ENCODE results near the gene METTL26. TPM values are rescaled to one million over a fixed set of nuclear protein-coding genes. Genes with fewer than 3 reads are reported as not detected.

Gene METTL26
- total and polyA plus RNA-seq, 9 of the 15 experiments (the other 6 are each of a cell fraction or from before 2014, with no cell fraction given) = 7.3 to 262 (median 80.9) TPM

DNA sequence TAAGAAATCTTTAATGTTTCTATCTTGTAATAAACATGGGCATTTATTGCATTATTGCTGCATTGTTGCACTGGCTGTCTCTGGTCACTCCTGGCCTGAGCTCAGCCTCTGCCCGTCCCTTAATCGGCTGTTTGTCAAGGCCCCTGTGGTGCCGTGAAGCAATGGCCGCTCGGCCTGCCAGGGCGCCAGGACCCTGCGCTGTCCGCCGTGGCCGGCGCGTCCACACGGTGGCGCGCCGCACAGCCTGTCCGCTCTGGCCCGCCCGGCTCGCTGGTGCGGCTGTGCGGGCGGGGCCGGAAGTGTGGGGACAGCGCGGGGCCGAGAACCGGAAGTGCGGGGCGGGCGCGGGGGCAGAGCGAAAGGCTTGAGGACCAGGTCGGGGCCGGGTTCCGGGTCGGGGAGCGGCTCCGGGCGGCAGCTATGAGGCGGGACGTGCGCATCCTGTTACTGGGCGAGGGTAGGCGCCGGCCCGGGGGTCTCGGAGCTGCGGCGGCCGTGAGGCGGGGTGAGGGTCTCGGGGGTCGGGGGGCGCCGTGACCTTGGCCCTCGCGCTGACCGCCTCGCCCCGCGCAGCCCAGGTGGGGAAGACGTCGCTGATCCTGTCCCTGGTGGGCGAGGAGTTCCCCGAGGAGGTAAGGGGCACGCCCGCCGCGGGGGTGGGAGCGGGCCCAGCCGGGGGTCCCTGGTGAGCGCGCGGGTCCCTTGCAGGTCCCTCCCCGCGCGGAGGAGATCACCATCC lies 31.8 kb upstream of the METTL26 start, which contains the start of gene RHOT2 (continued):
- TF ChIP-seq, protein P1, sequence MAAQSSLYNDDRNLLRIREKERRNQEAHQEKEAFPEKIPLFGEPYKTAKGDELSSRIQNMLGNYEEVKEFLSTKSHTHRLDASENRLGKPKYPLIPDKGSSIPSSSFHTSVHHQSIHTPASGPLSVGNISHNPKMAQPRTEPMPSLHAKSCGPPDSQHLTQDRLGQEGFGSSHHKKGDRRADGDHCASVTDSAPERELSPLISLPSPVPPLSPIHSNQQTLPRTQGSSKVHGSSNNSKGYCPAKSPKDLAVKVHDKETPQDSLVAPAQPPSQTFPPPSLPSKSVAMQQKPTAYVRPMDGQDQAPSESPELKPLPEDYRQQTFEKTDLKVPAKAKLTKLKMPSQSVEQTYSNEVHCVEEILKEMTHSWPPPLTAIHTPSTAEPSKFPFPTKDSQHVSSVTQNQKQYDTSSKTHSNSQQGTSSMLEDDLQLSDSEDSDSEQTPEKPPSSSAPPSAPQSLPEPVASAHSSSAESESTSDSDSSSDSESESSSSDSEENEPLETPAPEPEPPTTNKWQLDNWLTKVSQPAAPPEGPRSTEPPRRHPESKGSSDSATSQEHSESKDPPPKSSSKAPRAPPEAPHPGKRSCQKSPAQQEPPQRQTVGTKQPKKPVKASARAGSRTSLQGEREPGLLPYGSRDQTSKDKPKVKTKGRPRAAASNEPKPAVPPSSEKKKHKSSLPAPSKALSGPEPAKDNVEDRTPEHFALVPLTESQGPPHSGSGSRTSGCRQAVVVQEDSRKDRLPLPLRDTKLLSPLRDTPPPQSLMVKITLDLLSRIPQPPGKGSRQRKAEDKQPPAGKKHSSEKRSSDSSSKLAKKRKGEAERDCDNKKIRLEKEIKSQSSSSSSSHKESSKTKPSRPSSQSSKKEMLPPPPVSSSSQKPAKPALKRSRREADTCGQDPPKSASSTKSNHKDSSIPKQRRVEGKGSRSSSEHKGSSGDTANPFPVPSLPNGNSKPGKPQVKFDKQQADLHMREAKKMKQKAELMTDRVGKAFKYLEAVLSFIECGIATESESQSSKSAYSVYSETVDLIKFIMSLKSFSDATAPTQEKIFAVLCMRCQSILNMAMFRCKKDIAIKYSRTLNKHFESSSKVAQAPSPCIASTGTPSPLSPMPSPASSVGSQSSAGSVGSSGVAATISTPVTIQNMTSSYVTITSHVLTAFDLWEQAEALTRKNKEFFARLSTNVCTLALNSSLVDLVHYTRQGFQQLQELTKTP (IDR thresholded peaks at IDR 0.05; ENCODE audit: low read depth in 1 of 2, partially characterized antibody in 2 of 2) = no peak
- TF ChIP-seq MCM5 (IDR thresholded peaks at IDR 0.05; ENCODE audit: low read depth) (no peak), LCOR (CRISPR knock-in tag; IDR thresholded peaks at IDR 0.05) (peak; percentile 21; the same call in 1 of the 2 replicates), NEUROD1 (IDR thresholded peaks at IDR 0.05; ENCODE audit: borderline replicate concordance, low read depth, low read length, partially characterized antibody) (peak; percentile 74), RUNX1 (IDR thresholded peaks at IDR 0.05; ENCODE audit: low read depth) (no peak), RAD21 (CRISPR knock-in tag; conservative IDR thresholded peaks at IDR 0.05 in 1 of 2, IDR thresholded peaks at IDR 0.05 in 1 of 2) (peak; percentile 50 to 69), SLC30A9 (CRISPR knock-in tag; IDR thresholded peaks at IDR 0.05) (no peak), CBX1 (IDR thresholded peaks at IDR 0.05; ENCODE audit: low read depth) (no peak), NCOA6 (IDR thresholded peaks at IDR 0.05) (no peak), NFE2L1 (tag; IDR thresholded peaks at IDR 0.05; ENCODE audit: borderline replicate concordance, low read depth) (no peak), PPARD (CRISPR knock-in tag; IDR thresholded peaks at IDR 0.05) (no peak), SMAD3 (CRISPR knock-in tag; conservative IDR thresholded peaks at IDR 0.05) (no peak), ZEB2 (IDR thresholded peaks at IDR 0.05) (no peak), CHD2 (IDR thresholded peaks at IDR 0.05; ENCODE audit: low read depth, low read length) (no peak; the same call in 1 of the 2 replicates), SREBF2 (CRISPR knock-in tag; IDR thresholded peaks at IDR 0.05) (no peak), NBN (IDR thresholded peaks at IDR 0.05; ENCODE audit: low read depth) (no peak), FOXK2 (conservative IDR thresholded peaks at IDR 0.05 in 1 of 2, IDR thresholded peaks at IDR 0.05 in 1 of 2; ENCODE audit: low read depth in 2 of 2) (no peak), GABPB2 (CRISPR knock-in tag; conservative IDR thresholded peaks at IDR 0.05) (no peak)
- TF ChIP-seq, protein P2, sequence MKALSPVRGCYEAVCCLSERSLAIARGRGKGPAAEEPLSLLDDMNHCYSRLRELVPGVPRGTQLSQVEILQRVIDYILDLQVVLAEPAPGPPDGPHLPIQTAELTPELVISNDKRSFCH (CRISPR knock-in tag; IDR thresholded peaks at IDR 0.05) = no peak
- TF ChIP-seq, protein P2 (tag; IDR thresholded peaks at IDR 0.05) = peak; percentile 86
- TF ChIP-seq, protein P3, sequence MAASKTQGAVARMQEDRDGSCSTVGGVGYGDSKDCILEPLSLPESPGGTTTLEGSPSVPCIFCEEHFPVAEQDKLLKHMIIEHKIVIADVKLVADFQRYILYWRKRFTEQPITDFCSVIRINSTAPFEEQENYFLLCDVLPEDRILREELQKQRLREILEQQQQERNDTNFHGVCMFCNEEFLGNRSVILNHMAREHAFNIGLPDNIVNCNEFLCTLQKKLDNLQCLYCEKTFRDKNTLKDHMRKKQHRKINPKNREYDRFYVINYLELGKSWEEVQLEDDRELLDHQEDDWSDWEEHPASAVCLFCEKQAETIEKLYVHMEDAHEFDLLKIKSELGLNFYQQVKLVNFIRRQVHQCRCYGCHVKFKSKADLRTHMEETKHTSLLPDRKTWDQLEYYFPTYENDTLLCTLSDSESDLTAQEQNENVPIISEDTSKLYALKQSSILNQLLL (CRISPR knock-in tag; IDR thresholded peaks at IDR 0.05; ENCODE audit: borderline replicate concordance) = no peak
- TF ChIP-seq, protein P4, sequence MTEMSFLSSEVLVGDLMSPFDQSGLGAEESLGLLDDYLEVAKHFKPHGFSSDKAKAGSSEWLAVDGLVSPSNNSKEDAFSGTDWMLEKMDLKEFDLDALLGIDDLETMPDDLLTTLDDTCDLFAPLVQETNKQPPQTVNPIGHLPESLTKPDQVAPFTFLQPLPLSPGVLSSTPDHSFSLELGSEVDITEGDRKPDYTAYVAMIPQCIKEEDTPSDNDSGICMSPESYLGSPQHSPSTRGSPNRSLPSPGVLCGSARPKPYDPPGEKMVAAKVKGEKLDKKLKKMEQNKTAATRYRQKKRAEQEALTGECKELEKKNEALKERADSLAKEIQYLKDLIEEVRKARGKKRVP (CRISPR knock-in tag; IDR thresholded peaks at IDR 0.05) = no peak
